ENCODE data around the gene HSPA8.
"Not testable (repeated sequence)": the region's sequence is repeated elsewhere in the genome, so short reads cannot be mapped to it uniquely, and the experiment has no call there.

Gene HSPA8

GRCh38 chr11:123072332-123072761 lies 10.4 kb upstream of the HSPA8 start:
- DNase-seq (ENCODE audit: low read depth in 2 of 2) = no peak

- no peak for DNase-seq (ENCODE audit: low read depth in 2 of 2)
These were observed 8.2 kb upstream of the HSPA8 start for GRCh38 chr11:123069908-123070821.

GRCh38 chr11:123065621-123066020 lies 3.7 kb upstream of the HSPA8 start:
- DNase-seq (ENCODE audit: low read depth in 2 of 2) = no peak

GRCh38 chr11:123063826-123064657 lies 2.1 kb upstream of the HSPA8 start:
- no peak for DNase-seq (ENCODE audit: low read depth in 2 of 2)

DNA sequence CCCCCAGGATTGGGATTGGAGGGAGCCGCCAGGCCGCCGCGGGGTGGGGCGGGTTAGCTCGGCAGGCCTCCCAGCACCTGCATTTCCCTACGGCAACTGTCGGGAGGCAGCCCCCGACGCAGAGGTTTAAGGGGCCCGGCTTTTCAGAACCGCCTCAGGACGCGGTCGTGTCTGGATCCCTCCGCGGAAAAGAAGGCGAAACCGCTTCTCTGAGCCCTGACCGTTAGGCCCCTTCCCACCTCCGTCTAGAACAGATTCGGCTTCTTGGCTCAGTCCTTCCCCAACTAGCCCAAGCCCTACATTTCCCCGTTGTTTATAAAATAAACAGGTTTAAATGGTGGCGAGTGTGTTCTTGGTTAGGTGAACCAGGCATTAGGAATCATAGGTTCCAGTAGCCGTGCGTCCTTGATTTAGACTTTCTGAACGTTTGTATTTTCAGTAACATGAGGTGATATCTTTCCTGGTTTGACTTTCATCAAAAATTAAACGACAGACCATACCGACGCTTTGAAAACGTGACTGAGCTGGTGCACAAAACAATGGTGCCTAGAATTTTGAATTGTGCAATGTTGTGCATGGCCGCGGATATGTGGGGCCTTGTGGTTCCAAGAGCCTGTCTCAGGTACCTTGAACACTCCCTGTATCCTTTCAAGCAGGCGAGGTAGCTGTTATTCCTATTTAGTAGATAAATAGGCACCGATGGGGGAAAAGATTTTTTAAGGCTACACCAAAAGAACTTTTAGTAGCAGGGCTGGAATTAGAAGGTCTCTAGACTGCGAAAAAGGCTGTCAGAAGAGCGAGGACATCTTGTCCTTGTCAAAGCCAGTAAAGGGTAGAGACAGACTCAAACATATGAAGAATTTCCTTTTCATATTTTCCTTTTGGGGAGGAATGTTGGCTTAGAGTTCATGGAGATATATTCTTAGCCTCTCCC lies 1.2 kb upstream of the HSPA8 start:
- no peak for DNase-seq (ENCODE audit: low read depth in 2 of 2)

- DNase-seq (ENCODE audit: low read depth in 2 of 2) = peak; percentile 99
These were observed 389 bp upstream of the HSPA8 start for GRCh38 chr11:123062158-123062891.

DNA sequence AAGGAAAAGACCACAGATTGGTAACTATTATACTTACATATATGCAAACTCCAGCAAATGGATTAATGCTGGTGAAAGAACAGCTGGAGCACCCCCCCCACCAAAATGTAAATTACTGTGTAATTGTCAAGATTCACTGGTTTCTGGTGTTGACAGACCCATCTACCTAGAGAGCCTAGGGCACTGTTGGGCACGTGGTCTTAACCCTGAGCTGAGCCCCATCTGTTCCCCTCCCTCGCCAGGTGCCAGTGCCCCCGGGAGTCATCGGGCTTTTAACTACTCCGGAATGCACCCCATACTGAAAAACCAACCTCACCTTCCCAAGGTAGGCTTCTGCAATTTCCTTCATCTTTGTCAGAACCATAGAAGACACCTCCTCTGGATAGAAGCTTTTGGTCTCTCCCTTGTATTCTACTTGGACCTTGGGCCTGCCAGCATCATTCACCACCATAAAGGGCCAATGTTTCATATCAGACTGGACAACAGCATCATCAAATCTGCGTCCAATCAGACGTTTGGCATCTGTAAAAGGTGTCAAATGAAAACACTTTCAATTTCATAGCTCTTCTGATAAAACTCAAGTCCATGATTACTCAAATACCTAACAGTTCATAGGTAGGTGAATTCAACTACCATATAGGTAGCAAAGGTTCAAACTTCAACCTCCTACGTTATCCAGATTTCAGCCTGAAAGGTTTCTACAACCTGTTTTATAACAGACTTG lies 1.5 kb downstream of the HSPA8 start:
- DNase-seq (ENCODE audit: low read depth in 2 of 2) = no peak

DNA sequence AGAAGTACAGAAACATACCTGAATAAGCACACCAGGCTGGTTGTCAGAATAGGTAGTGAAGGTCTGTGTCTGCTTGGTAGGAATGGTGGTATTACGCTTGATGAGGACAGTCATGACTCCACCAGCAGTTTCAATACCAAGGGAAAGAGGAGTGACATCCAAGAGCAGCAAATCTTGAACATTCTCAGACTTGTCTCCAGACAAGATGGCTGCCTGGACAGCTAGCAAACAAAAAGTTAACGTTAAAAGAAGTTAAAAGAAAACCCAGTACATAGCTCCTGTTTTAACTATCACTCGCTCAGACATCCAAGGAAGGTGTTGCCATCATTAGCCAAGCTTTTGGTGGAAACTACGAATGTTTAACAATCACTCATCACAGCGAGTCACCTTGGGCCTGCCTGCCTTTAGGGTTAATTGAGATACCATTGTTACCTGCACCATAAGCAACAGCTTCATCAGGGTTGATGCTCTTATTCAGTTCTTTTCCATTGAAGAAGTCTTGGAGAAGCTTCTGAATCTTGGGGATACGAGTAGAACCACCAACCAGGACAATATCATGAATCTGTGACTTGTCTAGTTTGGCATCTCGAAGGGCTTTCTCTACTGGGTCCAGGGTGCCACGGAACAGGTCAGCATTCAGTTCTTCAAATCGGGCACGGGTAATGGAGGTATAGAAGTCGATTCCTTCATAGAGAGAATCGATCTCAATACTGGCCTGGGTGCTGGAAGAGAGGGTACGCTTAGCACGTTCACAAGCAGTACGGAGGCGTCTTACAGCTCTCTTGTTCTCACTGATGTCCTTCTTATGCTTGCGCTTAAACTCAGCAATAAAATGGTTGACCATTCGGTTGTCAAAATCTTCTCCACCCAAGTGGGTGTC lies 2.7 kb downstream of the HSPA8 start:
- not testable (repeated sequence) for DNase-seq (ENCODE audit: low read depth in 2 of 2)

DNA sequence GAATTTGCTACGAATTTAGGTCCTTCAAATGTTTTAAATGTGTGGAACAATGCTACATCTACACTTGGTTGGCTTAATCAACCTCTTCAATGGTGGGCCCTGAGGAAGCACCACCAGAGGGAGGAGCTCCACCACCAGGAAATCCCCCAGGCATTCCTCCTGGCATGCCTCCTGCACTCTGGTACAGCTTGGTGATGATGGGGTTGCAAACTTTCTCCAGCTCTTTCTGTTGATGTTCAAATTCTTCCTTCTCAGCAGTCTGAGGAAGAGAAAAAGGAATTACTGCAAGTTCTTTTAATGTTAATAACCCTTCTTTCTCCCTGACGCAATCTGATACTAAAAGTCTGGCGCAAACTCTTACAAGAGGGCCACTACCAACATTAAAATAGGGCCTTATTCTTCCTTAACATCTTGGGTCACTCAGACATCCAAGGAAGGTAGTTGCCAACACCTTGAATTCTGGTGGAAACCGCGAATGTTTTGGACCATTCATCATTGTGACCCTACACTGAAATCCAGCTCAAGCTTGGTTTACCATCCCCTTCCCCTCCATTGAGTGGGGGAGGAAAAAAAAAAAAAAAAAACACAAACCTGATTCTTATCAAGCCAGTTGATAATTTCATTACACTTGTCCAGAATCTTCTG lies 4.2 kb downstream of the HSPA8 start:
- no peak for DNase-seq (ENCODE audit: low read depth in 2 of 2)

DNA sequence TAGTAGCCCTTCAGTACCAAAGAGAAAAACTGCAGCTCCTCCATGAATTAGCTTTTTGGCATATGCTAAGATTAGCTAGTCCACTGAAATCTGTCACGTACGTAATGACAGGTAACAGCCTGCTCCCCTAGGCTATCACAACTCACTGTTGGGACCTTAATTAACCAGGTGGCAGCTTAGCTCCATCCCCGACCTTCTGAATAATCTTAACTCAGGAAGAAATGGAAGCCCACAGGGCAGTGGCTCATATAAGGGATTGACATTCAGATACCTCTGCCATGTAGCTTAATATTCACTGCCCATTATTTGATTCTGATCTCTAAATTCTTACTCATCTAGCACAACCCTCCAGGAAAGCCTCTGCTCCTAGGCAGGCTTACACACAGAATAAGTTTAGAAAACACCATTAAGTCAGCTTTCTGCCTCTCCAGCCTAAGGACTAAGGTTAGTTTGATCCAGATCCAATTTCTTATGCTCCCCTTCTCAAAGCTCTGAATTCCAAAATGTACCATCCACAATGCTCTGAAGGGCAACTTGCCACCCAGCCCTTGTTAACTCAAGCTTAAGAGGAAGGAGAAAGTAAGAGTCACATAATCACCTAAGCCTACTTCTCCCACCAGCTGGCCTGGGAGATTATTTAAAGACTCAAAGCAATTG lies 5.0 kb downstream of the HSPA8 start:
- no peak for DNase-seq (ENCODE audit: low read depth in 2 of 2)

DNA sequence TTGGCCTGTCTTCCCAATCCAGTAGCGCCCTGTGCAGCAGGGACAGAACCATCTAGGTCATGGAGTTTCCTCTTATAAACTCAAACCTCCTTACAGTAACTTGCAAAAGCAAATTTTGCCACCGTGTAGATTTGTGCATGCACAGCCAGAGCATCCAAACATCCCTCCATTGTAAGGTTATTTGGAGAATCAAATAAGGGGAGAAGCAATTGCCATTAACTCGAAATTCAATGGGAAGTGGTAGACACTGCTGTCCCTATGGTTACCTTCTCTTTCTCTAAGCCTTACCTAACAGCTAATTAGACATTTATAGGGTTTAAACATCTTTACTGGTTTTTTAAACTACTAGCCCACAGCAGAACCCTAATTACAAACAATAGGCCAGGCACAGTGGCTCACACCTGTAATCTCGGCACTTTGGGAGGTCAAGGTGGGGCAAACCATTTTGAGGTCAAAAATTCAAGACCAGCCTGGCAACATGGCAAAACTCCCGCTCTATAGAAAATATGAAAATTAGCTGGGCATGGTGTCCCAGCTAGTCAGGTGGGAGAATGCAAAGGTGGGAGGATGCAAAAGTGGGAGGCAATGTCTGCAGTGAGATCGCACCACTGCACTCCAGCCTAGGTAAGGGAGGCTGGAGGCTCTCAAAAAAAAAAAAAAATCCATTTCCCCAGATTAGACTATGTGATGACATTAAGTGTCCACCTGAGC lies 6.6 kb downstream of the HSPA8 start:
- DNase-seq (ENCODE audit: low read depth in 2 of 2) = no peak

- DNase-seq (ENCODE audit: low read depth in 2 of 2) = no peak
These were observed 7.5 kb downstream of the HSPA8 start for GRCh38 chr11:123054301-123055065.

- DNase-seq (ENCODE audit: low read depth in 2 of 2) = no peak
These were observed 8.8 kb downstream of the HSPA8 start for GRCh38 chr11:123052901-123053721.

DNA sequence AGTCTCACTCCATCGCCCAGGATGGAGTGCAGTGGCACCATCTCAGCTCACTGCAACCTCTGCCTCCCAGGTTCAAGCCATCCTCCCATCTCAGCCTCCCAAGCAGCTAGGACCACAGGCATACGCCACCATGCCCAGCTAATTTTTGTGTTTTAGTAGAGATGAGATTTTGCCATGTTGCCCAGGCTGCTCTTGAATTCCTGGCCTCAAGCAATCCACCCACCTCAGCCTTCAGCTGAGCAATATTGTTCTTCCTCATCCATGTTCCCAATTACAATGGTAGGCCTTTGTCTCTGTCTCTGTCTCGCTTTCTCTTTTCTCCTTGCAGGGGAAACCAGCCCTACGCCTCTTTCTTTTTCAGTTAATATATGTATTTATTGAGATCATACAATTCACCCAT lies 10.3 kb downstream of the HSPA8 start:
- no peak for DNase-seq (ENCODE audit: low read depth in 2 of 2)

DNA sequence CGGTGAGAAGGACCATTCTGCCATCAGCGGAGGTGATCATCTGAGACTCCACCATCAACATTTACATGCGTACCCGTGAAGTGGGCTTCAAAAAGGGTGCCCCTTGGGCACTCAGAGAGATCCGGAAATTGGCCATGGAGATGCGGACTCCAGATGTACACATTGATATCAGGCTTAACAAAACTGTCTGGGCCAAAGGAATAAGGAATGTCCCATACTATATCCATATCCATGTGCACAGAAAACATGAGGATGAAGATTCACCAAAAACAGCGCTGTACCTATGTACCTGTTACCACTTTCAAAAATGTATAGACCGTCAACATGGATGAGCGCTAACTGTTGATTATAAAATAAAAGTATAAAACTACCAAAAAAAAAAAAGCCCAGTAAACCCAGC lies 10.8 kb downstream of the HSPA8 start:
- DNase-seq (ENCODE audit: low read depth in 2 of 2) = no peak

DNA sequence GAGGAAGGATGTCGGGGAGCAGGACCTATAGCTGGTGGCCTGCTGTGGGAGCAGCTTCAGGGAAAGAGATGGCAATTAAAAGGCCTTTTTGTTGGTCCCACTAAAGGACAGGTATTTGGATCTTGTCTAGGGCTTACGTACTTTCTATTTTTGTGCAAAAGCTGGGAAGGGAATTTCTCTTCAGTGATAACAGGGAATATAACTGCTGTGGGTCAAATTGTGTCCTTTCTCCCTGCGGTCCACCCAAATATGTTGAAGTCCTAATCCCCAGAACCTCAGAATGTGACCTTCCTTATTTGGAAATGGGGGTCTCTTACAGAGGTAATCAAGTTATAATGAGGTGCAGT lies 14.0 kb downstream of the HSPA8 start:
- DNase-seq (ENCODE audit: low read depth in 2 of 2) = no peak
